Parathyroid adenoma (tissue), 2 donors: ENCODE data around the gene PISD.
"Not testable (repeated sequence)": the region's sequence is repeated elsewhere in the genome, so short reads cannot be mapped to it uniquely, and the experiment has no call there.

Experiments
- H2AFZ ChIP-seq: fragments of 300-600 bp; sonication (generic); one replicate; pipeline ENCODE4 v1.7.0; 2017; ENCODE audit warnings: antibody characterized with exemption, mild to moderate bottlenecking
- H3K27ac ChIP-seq: fragments of 300-600 bp; sonication (generic); one replicate; pipeline ENCODE4 v1.7.0; 2017
- H3K27me3 ChIP-seq: fragments of 300-600 bp; sonication (generic); one replicate; pipeline ENCODE4 v1.7.0; 2017; ENCODE audit warnings: low read length; ENCODE audit not compliant: control insufficient read depth, insufficient read depth
- H3K36me3 ChIP-seq: fragments of 300-600 bp; sonication (generic); one replicate; pipeline ENCODE4 v1.7.0; 2017; ENCODE audit warnings: low read length; ENCODE audit not compliant: control insufficient read depth, insufficient read depth
- H3K4me1 ChIP-seq: fragments of 300-600 bp; sonication (generic); one replicate; pipeline ENCODE4 v1.7.0; 2017; ENCODE audit warnings: control low read depth
- H3K4me2 ChIP-seq: fragments of 300-600 bp; sonication (generic); one replicate; pipeline ENCODE4 v1.7.0; 2017; ENCODE audit warnings: low read length
- H3K4me3 ChIP-seq: fragments of 300-600 bp; sonication (generic); one replicate; pipeline ENCODE4 v1.7.0; 2017; ENCODE audit warnings: low read depth, low read length
- H3K79me2 ChIP-seq: fragments of 300-600 bp; sonication (generic); one replicate; pipeline ENCODE4 v1.7.0; 2017; ENCODE audit warnings: control low read depth
- H3K9ac ChIP-seq: fragments of 300-600 bp; sonication (generic); one replicate; pipeline ENCODE4 v1.7.0; 2017; ENCODE audit warnings: mild to moderate bottlenecking
- H3K9me3 ChIP-seq: fragments of 300-600 bp; sonication (generic); one replicate; pipeline ENCODE4 v1.7.0; 2017; ENCODE audit warnings: low read length; ENCODE audit not compliant: control insufficient read depth
- CTCF ChIP-seq: fragments of 300-600 bp; sonication (generic); IDR thresholded peaks from one replicate; pipeline ENCODE4 v1.7.0; 2017; ENCODE audit warnings: antibody characterized with exemption, mild to moderate bottlenecking
- donor health status: primary hyperparathyroidism.

PISD gene

GRCh38 chr22:31603081-31603525 is 58.9 kb downstream of the PISD start:
- Histone ChIP-seq H3K36me3 (no peaks in the 10 kb centered on the region), H3K9me3 (no peaks in the 10 kb centered on the region), H3K27ac (no peak overlapping the region), H3K4me3 (no peak overlapping the region), H2AFZ (no peak overlapping the region), H3K9ac (no peak overlapping the region), H3K4me2 (no peak overlapping the region), H3K27me3 (no peaks in the 10 kb centered on the region), H3K79me2 (no peaks in the 10 kb centered on the region), H3K4me1 (peaks cover 3% of the 10 kb centered on the region)
- TF ChIP-seq CTCF = no peak

DNA sequence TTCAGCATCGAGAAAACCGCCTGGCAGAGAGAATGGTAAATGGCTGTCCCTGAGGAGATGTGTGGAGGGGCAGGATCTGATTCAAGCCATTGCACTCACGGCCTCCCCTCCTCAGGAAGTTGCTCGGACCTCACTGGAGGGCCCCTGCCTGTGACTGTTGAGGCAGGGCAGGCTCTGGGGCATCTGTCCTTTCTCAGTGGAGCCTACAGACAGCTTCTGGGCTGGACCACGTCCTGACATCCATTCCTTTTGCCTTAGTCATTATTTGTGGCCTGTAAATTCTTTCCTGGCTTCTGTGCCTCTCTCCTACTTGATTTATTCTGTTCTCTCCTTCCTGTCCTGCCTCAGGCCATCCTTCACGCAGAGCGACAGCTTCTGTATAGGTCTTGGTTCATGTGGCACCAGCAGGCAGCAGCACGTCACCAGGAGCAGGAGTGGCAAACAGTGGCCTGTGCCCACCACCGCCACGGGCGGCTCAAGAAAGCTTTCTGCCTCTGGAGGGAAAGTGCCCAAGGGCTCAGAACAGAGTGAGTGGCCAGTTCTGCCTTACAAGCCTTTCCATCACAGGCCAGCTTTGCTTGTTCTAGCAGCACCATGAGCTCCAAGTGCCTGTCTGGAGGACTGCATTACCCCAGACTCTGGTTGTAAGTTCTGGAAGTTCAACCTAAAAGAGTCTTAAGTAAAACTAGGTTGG is 59.6 kb downstream of the PISD start:
- no peaks in the 10 kb centered on the region for H3K79me2 ChIP-seq
- H3K36me3 ChIP-seq = no peaks in the 10 kb centered on the region
- no peak overlapping the region for H3K27ac ChIP-seq
- H3K4me1 ChIP-seq = peaks cover 3% of the 10 kb centered on the region
- H2AFZ ChIP-seq = no peak overlapping the region
- no peak overlapping the region for H3K4me2 ChIP-seq
- H3K9me3 ChIP-seq = no peaks in the 10 kb centered on the region
- no peak for TF ChIP-seq CTCF
- no peaks in the 10 kb centered on the region for H3K27me3 ChIP-seq
- H3K4me3 ChIP-seq = no peak overlapping the region
- H3K9ac ChIP-seq = no peak overlapping the region

DNA sequence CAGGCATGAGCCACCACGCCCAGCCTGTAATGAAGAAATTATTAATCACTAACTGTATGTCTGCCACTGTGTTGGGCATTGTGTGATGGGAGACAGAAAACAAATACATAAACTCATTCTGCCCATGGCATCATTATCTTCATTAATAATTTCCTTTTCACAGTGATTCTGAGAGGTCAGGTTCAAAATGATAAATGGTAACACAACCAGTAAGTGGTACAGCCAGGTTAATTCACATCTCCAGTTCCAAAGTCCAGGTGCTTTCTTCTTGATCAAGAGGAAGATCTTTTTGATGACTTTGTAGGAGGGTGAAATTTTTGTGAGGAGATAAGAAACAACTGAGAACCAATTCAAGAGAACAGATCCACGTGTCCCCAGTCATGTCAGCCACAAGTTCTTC is 66.7 kb downstream of the PISD start:
- no peak overlapping the region for H2AFZ ChIP-seq
- no peaks in the 10 kb centered on the region for H3K27me3 ChIP-seq
- no peaks in the 10 kb centered on the region for H3K36me3 ChIP-seq
- no peak overlapping the region for H3K4me3 ChIP-seq
- H3K9me3 ChIP-seq = no peaks in the 10 kb centered on the region
- H3K27ac ChIP-seq = no peak overlapping the region
- H3K4me2 ChIP-seq = no peak overlapping the region
- no peaks in the 10 kb centered on the region for H3K79me2 ChIP-seq
- H3K9ac ChIP-seq = no peak overlapping the region
- TF ChIP-seq CTCF = no peak
- no peaks in the 10 kb centered on the region for H3K4me1 ChIP-seq

DNA sequence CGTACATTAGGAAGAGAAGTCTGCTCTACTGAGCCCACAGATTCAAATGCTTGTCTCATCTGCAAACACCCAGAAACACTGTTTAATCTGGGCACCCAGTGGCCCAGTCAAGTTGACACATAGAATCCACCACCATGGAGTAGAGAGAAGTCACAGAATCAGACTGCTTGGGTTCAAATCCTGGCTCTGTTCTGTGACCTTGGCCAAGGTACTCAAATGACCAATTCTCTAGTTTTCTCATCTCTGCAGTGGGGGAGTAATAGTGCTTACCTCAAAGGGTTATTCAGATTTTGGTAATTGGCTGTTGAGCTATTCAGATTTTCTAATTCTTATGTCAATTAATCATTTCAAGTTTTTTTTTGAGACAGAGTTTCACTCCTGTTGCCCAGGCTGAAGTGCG is 71.9 kb downstream of the PISD start:
- H3K27ac ChIP-seq, H3K27me3 ChIP-seq, H2AFZ ChIP-seq, H3K36me3 ChIP-seq, H3K9me3 ChIP-seq, H3K9ac ChIP-seq, H3K4me1 ChIP-seq, H3K79me2 ChIP-seq, H3K4me3 ChIP-seq, H3K4me2 ChIP-seq: not testable (repeated sequence)

- TF ChIP-seq CTCF = no peak
- no peak overlapping the region for H3K4me3 ChIP-seq
Observed at GRCh38 chr22:31588970-31589675, 72.9 kb downstream of the PISD start.

More at GRCh38 chr22:31588970-31589675, 72.9 kb downstream of the PISD start:
- Histone ChIP-seq H3K4me2 (no peak overlapping the region), H3K9me3 (no peaks in the 10 kb centered on the region), H2AFZ (no peak overlapping the region), H3K79me2 (no peaks in the 10 kb centered on the region), H3K4me1 (peaks cover 5% of the 10 kb centered on the region), H3K9ac (no peak overlapping the region), H3K27me3 (no peaks in the 10 kb centered on the region), H3K27ac (no peak overlapping the region), H3K36me3 (no peaks in the 10 kb centered on the region)
